Measurements from ENCODE around the gene ANKS4B. TPM values are rescaled to one million over a fixed set of nuclear protein-coding genes. Genes with fewer than 3 reads are reported as not detected.

The ANKS4B gene
- total RNA-seq, 1 experiment from 2014 or later, result 0.09 TPM

GRCh38 chr16:21300309-21301167 lies 67.0 kb downstream of the ANKS4B start:
- peak; percentile 94 for DNase-seq

More at GRCh38 chr16:21300309-21301167, 67.0 kb downstream of the ANKS4B start:
- Histone ChIP-seq H2BK15ac (ENCODE audit: low read depth, low read length) (no peak overlapping the region), H2BK120ac (ENCODE audit: low read depth, low read length, poor library complexity, severe bottlenecking) (no peak overlapping the region), H3K56ac (ENCODE audit: insufficient read length, low read depth, low read length) (no peak overlapping the region), H2BK20ac (ENCODE audit: low read depth, low read length, poor library complexity, severe bottlenecking) (no peak overlapping the region), H2AFZ (ENCODE audit: low read length) (peak overlapping the region; percentile 29), H2AK5ac (ENCODE audit: insufficient read length, low read length) (no peak overlapping the region), H3K27me3 (ENCODE audit: insufficient read depth, low read length) (peaks cover 21% of the 10 kb centered on the region; the same call in 1 of the 2 replicates), H3K4me2 (ENCODE audit: insufficient read depth, insufficient read length, low read length) (peak overlapping the region; percentile 61), H4K8ac (replicated peaks; ENCODE audit: insufficient read length, low read depth, low read length) (no peak overlapping the region), H3K23me2 (ENCODE audit: insufficient read length, low read depth, low read length, poor library complexity, severe bottlenecking) (peaks cover 6% of the 10 kb centered on the region), H3K9me3 (ENCODE audit: control insufficient read depth, low read depth, low read length) (no peaks in the 10 kb centered on the region), H4K20me1 (ENCODE audit: control insufficient read depth, insufficient read depth, insufficient read length) (no peaks in the 10 kb centered on the region), H3T11ph (ENCODE audit: low read length) (no peak overlapping the region), H4K5ac (ENCODE audit: insufficient read length, low read depth, low read length) (no peak overlapping the region), H3K27ac (ENCODE audit: insufficient read length, low read depth, low read length) (no peak overlapping the region), H3K79me1 (ENCODE audit: insufficient read depth, low read depth, low read length, poor library complexity, severe bottlenecking) (no peaks in the 10 kb centered on the region), H2BK12ac (ENCODE audit: insufficient read length, low read depth, low read length) (no peak overlapping the region), H3K14ac (ENCODE audit: insufficient read depth, low read length) (no peak overlapping the region), H3K9ac (ENCODE audit: extremely low read depth, insufficient read length, low read length) (no peak overlapping the region), H2BK5ac (ENCODE audit: insufficient read length, low read length) (no peak overlapping the region), H4K91ac (ENCODE audit: insufficient read length, low read depth, low read length) (no peak overlapping the region), H3K4ac (ENCODE audit: low read depth, low read length) (no peak overlapping the region), H3K18ac (ENCODE audit: insufficient read length, low read depth, low read length) (no peak overlapping the region), H3K23ac (ENCODE audit: insufficient read length, low read depth, low read length) (no peak overlapping the region), H3K79me2 (ENCODE audit: insufficient read depth, low read length) (no peaks in the 10 kb centered on the region), H3K4me1 (ENCODE audit: insufficient read depth, low read length) (no peaks in the 10 kb centered on the region)
- TF ChIP-seq CTCF (conservative IDR thresholded peaks at IDR 0.05), result peak; percentile 88
- WGBS (ENCODE audit: extremely low coverage, insufficient read length, low lambda C conversion rate), result no CpG with 5 or more reads among the region's 36 CpGs
- Mint-ChIP-seq H3K27ac (no peak overlapping the region), H3K9me3 (no peaks in the 10 kb centered on the region; a peak in 2 of 5 replicates), H3K4me3 (peak overlapping the region; percentile 82 to 86), H3K4me1 (peaks cover 30% of the 10 kb centered on the region in 2 experiments), H3K36me3 (ENCODE audit: insufficient read depth in 1 of 3, low read depth in 3 of 3) (no peaks in the 10 kb centered on the region), H3K27me3 (ENCODE audit: low read depth) (peaks cover 52% of the 10 kb centered on the region)
